SK-N-SH (cell line): Measurements from ENCODE around the gene ATG2A. TPM values are rescaled to one million over a fixed set of nuclear protein-coding genes. Genes with fewer than 3 reads are reported as not detected.
A peak's percentile ranks its signal among the peaks of the same experiment; 100 is the strongest.

ENCODE experiments used
- CTCF ChIA-PET: fragments of 300-600, 350-600 bp; formaldehyde crosslinking; extraction: SDS; loops from one replicate; lab custom pipeline; 2021; lab: Yijun Ruan, JAX
- POLR2A ChIA-PET: fragments of 350-600 bp; sonication (Branson Sonifier 250); formaldehyde crosslinking; extraction: SDS; loops from one replicate; lab custom pipeline; 2020; ENCODE audit warnings: antibody characterized with exemption, inconsistent platforms; lab: Yijun Ruan, JAX
- DNase-seq: peaks from one replicate; pipeline ENCODE4 v3.0.0; 2012
- H2AFZ ChIP-seq: fragments of 200-600 bp; sonication (generic); 2 replicates; pipeline ENCODE4 v1.8.1; 2016; ENCODE audit warnings: antibody characterized with exemption, mild to moderate bottlenecking, low read depth
- H3F3A ChIP-seq: fragments of 200-600 bp; sonication (generic); replicated peaks from 2 replicates; pipeline ENCODE3; 2016; ENCODE audit warnings: antibody characterized with exemption, mild to moderate bottlenecking; ENCODE audit not compliant: insufficient read depth
- H3K27ac ChIP-seq, 2 experiments: fragments of 200-500 bp in 1 of 2; fragments of 200-600 bp in 1 of 2; sonication (Bioruptor generic) in 1 of 2; sonication (generic), shearing (Covaris generic) in 1 of 2; 2 replicates each; pipeline versions ENCODE4 v1.5.1 to v1.6.1; 2014 to 2016; ENCODE audit warnings: low read depth in 2 of 2, inconsistent platforms in 1 of 2, low read length in 1 of 2, mild to moderate bottlenecking in 1 of 2, mixed read lengths in 1 of 2
- H3K27me3 ChIP-seq: fragments of 200-600 bp; sonication (generic), shearing (Covaris generic); 2 replicates; pipeline ENCODE4 v1.6.1; 2016; ENCODE audit warnings: mixed run types; ENCODE audit not compliant: insufficient read depth
- H3K36me3 ChIP-seq, 2 experiments: fragments of 200-500 bp in 1 of 2; fragments of 200-600 bp in 1 of 2; sonication (Bioruptor generic) in 1 of 2; sonication (generic) in 1 of 2; replicated peaks in 1 of 2; 2 replicates each; pipeline versions ENCODE3 to v1.5.1; 2014 to 2016; ENCODE audit warnings: low read length in 1 of 2, mild to moderate bottlenecking in 1 of 2; ENCODE audit not compliant: insufficient read depth in 2 of 2, control insufficient read depth in 1 of 2
- H3K4me1 ChIP-seq, 2 experiments: fragments of 200-500 bp in 1 of 2; fragments of 200-600 bp in 1 of 2; sonication (Bioruptor generic) in 1 of 2; sonication (generic), shearing (Covaris generic) in 1 of 2; 2 replicates each; pipeline versions ENCODE4 v1.5.1 to v1.6.1; 2014 to 2016; ENCODE audit warnings: low read depth in 1 of 2, low read length in 1 of 2, mixed run types in 1 of 2; ENCODE audit not compliant: insufficient read depth in 2 of 2, control insufficient read depth in 1 of 2
- H3K4me2 ChIP-seq: fragments of 200-600 bp; sonication (generic), shearing (Covaris generic); 2 replicates; pipeline ENCODE4 v1.6.1; 2017; ENCODE audit warnings: mixed run types
- H3K4me3 ChIP-seq, 2 experiments: fragments of 200-500 bp in 1 of 2; fragments of 200-600 bp in 1 of 2; sonication (Bioruptor generic) in 1 of 2; sonication (generic), shearing (Covaris generic) in 1 of 2; 2 replicates each; pipeline versions ENCODE4 v1.5.1 to v1.8.1; 2014 to 2016; ENCODE audit warnings: low read depth in 2 of 2, inconsistent platforms in 1 of 2, low read length in 1 of 2, mild to moderate bottlenecking in 1 of 2, mixed read lengths in 1 of 2, moderate library complexity in 1 of 2
- H3K79me2 ChIP-seq: fragments of 200-600 bp; sonication (generic); 2 replicates; pipeline ENCODE4 v1.8.1; 2017; ENCODE audit warnings: mild to moderate bottlenecking; ENCODE audit not compliant: insufficient read depth
- H3K9ac ChIP-seq: fragments of 200-600 bp; sonication (generic); 2 replicates; pipeline ENCODE4 v1.6.1; 2017; ENCODE audit warnings: mixed run types
- H3K9me2 ChIP-seq: fragments of 200-600 bp; sonication (generic); 2 replicates; pipeline ENCODE4 v1.6.1; 2017; ENCODE audit warnings: mixed run types
- H3K9me3 ChIP-seq: fragments of 200-600 bp; sonication (generic); 2 replicates; pipeline ENCODE4 v1.6.1; 2017; ENCODE audit warnings: mixed run types, mild to moderate bottlenecking, moderate library complexity
- H4K20me1 ChIP-seq: fragments of 200-600 bp; sonication (generic); 2 replicates; pipeline ENCODE4 v1.6.1; 2017; ENCODE audit warnings: mild to moderate bottlenecking, mixed run types; ENCODE audit not compliant: insufficient read depth
- CTCF ChIP-seq: fragments of 200-600 bp; sonication (generic); IDR thresholded peaks from 2 replicates; pipeline ENCODE4 v1.6.1; 2017; ENCODE audit warnings: antibody characterized with exemption, mild to moderate bottlenecking, moderate library complexity
- ELF1 ChIP-seq: IDR thresholded peaks from 2 replicates; pipeline ENCODE4 v1.4.0; 2012
- EZH2phosphoT487 ChIP-seq: fragments of 200-600 bp; sonication (generic); IDR thresholded peaks from 2 replicates; pipeline ENCODE4 v1.6.1; 2017; ENCODE audit warnings: low read depth, mixed run types, mild to moderate bottlenecking, antibody characterized with exemption, moderate library complexity, borderline replicate concordance
- FOSL2 ChIP-seq: IDR thresholded peaks from 2 replicates; pipeline ENCODE4 v1.4.0; 2012; ENCODE audit warnings: low read depth, mild to moderate bottlenecking, moderate library complexity, borderline replicate concordance
- FOXJ3 ChIP-seq: sonication (generic); formaldehyde crosslinking; IDR thresholded peaks from 2 replicates; pipeline ENCODE4 v1.5.1; 2020; ENCODE audit warnings: mild to moderate bottlenecking, missing genetic modification reagents
- FOXM1 ChIP-seq: IDR thresholded peaks from 2 replicates; pipeline ENCODE4 v1.4.0; 2012; ENCODE audit warnings: low read depth, mild to moderate bottlenecking
- JUND ChIP-seq: IDR thresholded peaks from 2 replicates; pipeline ENCODE4 v1.4.0; 2012
- MAX ChIP-seq: IDR thresholded peaks from 2 replicates; pipeline ENCODE4 v1.4.0; 2012; ENCODE audit warnings: low read depth
- MXI1 ChIP-seq: IDR thresholded peaks from 2 replicates; pipeline ENCODE4 v1.6.1; 2012; ENCODE audit warnings: mild to moderate bottlenecking, low read depth, low read length, improper control_type of control experiment
- NFIC ChIP-seq: IDR thresholded peaks from 2 replicates; pipeline ENCODE4 v1.4.0; 2012; ENCODE audit warnings: borderline replicate concordance
- POLR2AphosphoS5 ChIP-seq: IDR thresholded peaks from 2 replicates; pipeline ENCODE4 v1.6.1; 2012; ENCODE audit warnings: low read depth, low read length
- REST ChIP-seq: IDR thresholded peaks from 2 replicates; pipeline ENCODE4 v1.6.1; 2012; ENCODE audit warnings: mild to moderate bottlenecking, low read depth, low read length, moderate library complexity
- RFX5 ChIP-seq: IDR thresholded peaks from 2 replicates; pipeline ENCODE4 v1.6.1; 2012; ENCODE audit warnings: mild to moderate bottlenecking, improper control_type of control experiment, low read length
- SIN3A ChIP-seq: IDR thresholded peaks from 2 replicates; pipeline ENCODE4 v1.6.1; 2012; ENCODE audit warnings: low read depth, mild to moderate bottlenecking, low read length, moderate library complexity, borderline replicate concordance
- SMC3 ChIP-seq: IDR thresholded peaks from 2 replicates; pipeline ENCODE4 v1.6.1; 2012; ENCODE audit warnings: low read depth, low read length, improper control_type of control experiment
- YY1 ChIP-seq: IDR thresholded peaks from 2 replicates; pipeline ENCODE4 v1.4.0; 2012; ENCODE audit warnings: low read depth, mild to moderate bottlenecking
- ZBTB33 ChIP-seq: IDR thresholded peaks from 2 replicates; pipeline ENCODE4 v1.4.0; 2012; ENCODE audit warnings: low read depth, borderline replicate concordance
- WGBS: methylation state at CpG from one replicate; pipeline ENCODE4 v1.1.6; 2017; ENCODE audit warnings: low lambda C conversion rate; 5-methylcytosine and 5-hydroxymethylcytosine counted together
- polyA plus RNA-seq, 3 experiments: library from polyadenylated mRNA; depleted of rRNA; stranded (reverse); fragments of >200 nt; gene quantifications; 2 replicates each; pipeline ENCODE4 v1.2.3, GENCODE V29; 2012

The ATG2A gene
- polyA plus RNA-seq, 1 of the 3 experiments (the other 2 are of a cell fraction): 7.1 TPM

DNA sequence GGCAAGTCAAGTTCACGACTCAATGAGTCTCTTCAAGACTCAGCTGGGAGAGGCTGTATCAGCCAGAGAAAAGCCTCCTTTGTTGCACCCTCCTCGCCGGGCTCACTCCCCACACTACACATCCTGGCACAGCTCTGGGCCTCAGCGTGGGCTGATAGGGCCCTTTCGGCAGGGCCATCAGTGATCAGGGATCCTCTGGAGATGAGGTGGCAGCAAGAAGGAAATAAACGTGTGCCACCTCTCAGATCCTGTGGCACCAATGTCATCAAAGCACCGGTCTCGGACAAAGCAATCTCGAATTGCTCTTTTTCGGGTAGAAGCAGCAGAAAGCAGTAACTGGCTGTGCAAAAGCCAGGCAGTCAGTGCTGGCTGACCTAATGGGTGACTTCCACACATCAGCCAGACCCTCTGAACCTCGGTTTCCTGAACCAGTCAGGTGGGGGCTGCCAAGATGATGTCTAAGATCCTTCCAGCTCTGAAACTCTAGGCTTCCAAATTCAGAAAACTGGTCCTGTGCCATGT, 40.7 kb downstream of the ATG2A start:
- H3K27ac ChIP-seq: peak overlapping the region; percentile 38 to 61; a peak in 2 of 4 replicates
- peak overlapping the region; percentile 95 to 96; a peak in 3 of 4 replicates for H3K4me3 ChIP-seq
- H3F3A ChIP-seq: no peaks in the 10 kb centered on the region
- no peak overlapping the region for H2AFZ ChIP-seq
- H3K4me2 ChIP-seq: peak overlapping the region; percentile 92
- ChIA-PET CTCF (interaction anchor here (0.5 to 26.7 kb wide), 8 partner anchors 9 to 427 kb away, joined by 3 to 530 read pairs (median 10); partner anchors contain the start of genes ARL2 and CDC42BPG), POLR2A (no interaction called here)
- H3K9ac ChIP-seq: peak overlapping the region; percentile 82
- H3K36me3 ChIP-seq: peaks cover 22 to 26% of the 10 kb centered on the region in 2 experiments
- WGBS: 87% methylated on average over 7 of the region's 11 CpGs
- no peaks in the 10 kb centered on the region for H3K9me2 ChIP-seq
- peaks cover 7 to 30% of the 10 kb centered on the region in 2 experiments; a peak in 3 of 4 replicates for H3K4me1 ChIP-seq
- H3K27me3 ChIP-seq: no peaks in the 10 kb centered on the region
- no peak for DNase-seq
- TF ChIP-seq EZH2phosphoT487: no peak
- TF ChIP-seq SIN3A: no peak
- no peak for TF ChIP-seq RFX5
- no peak for TF ChIP-seq SMC3
- no peak for TF ChIP-seq NFIC
- TF ChIP-seq ELF1: no peak
- no peak for TF ChIP-seq FOSL2
- TF ChIP-seq JUND: no peak
- TF ChIP-seq REST: no peak
- no peak for TF ChIP-seq FOXJ3 (CRISPR knock-in tag)
- TF ChIP-seq MAX: no peak
- TF ChIP-seq CTCF: no peak
- TF ChIP-seq POLR2AphosphoS5: no peak
- no peak for TF ChIP-seq YY1
- TF ChIP-seq MXI1: no peak
- no peak for TF ChIP-seq FOXM1
- no peak for TF ChIP-seq ZBTB33
- peaks cover 70% of the 10 kb centered on the region for H3K79me2 ChIP-seq
- H3K9me3 ChIP-seq: no peaks in the 10 kb centered on the region
- H4K20me1 ChIP-seq: peaks cover 44% of the 10 kb centered on the region
